Measurements from ENCODE around the gene RNF20.

The RNF20 gene

DNA sequence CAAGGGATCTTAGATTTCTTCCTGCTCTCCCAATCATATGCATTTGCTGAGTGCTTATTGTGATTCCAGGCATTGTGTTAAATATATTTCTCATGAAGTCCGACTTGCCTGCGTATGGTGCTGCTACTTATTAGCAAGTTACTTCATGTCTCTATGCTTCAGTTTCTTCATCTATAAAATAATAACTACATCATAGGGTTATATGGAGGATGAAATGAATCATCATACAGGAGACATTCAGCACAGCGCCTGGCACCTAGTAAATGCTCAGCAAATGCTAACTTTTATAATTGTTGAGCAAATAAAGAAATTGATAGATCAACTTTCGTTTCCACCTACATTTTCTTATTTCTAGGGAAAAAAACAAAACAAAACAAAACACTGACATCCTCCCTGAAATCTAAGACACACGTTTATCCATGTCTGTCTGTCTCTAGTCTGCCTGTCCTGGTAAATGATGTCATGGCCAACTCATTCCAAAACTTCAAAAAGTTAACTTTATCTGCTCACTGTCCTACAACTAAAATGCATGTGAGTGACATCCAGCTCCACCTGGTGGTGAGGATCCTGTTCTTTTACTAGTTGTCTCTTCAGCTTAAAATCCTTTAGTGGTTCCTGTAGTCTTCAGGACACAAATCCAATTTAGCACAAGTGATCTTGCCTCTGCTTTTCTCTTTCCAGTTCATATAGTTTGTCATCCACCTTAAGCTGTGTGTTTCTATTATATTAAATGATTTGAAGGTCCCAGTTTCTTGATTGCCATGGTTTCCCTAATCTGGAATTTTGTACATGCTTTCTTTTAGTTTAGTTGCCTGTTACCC is 33.5 kb downstream of the RNF20 start:
- H3K4me1 ChIP-seq (ENCODE audit: control insufficient read depth in 2 of 2, insufficient read depth in 2 of 2, low read length in 2 of 2) = no peaks in the 10 kb centered on the region
- H3K9me3 ChIP-seq (ENCODE audit: control insufficient read depth in 2 of 2, low read length in 2 of 2) = no peaks in the 10 kb centered on the region
- H3K27me3 ChIP-seq (ENCODE audit: control insufficient read depth in 2 of 2, insufficient read depth in 2 of 2, low read length in 2 of 2) = no peaks in the 10 kb centered on the region
- H3K36me3 ChIP-seq (ENCODE audit: control insufficient read depth in 2 of 2, insufficient read depth in 2 of 2, low read length in 2 of 2) = peaks cover 11 to 28% of the 10 kb centered on the region in 2 donors
- H3K27ac ChIP-seq (ENCODE audit: low read depth in 2 of 2, low read length in 2 of 2) = no peak overlapping the region
- no peak overlapping the region for H3K4me3 ChIP-seq (ENCODE audit: low read length in 2 of 2)
- H3K9ac ChIP-seq (ENCODE audit: low read depth in 1 of 2, low read length in 2 of 2) = no peak overlapping the region

DNA sequence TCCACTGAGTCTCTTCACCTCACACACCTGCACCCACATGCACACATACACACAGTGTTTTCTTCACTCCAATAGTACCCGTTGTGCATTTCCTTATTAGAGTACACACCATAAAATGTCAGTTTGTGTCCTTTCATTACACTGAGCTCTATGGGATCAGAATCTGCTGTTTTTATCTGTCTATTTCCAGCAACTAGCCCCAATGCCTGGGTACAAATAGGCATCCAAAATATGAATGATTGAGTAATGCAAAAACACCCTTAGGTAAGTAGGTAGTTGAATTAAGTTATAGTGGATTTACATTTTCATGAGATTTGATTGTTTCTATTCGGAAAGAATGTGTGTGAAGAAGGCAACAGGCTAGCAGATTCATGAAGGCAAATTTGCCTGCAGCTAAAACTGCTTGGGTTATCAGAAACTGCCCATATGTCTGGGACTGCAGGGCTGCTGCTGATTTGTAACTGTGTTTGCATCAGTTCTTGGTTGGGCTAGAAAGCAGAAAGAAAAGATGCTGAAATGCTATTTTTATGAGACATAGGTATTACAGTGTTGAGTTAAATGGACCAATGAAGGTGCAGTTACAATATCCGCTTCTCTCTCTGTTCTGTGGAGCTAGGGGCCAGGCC is 34.2 kb downstream of the RNF20 start:
- Histone ChIP-seq H3K9ac (ENCODE audit: low read depth in 1 of 2, low read length in 2 of 2) (no peak overlapping the region), H3K27me3 (ENCODE audit: control insufficient read depth in 2 of 2, insufficient read depth in 2 of 2, low read length in 2 of 2) (no peaks in the 10 kb centered on the region), H3K4me3 (ENCODE audit: low read length in 2 of 2) (no peak overlapping the region), H3K36me3 (ENCODE audit: control insufficient read depth in 2 of 2, insufficient read depth in 2 of 2, low read length in 2 of 2) (peaks cover 4 to 21% of the 10 kb centered on the region in 2 donors), H3K4me1 (ENCODE audit: control insufficient read depth in 2 of 2, insufficient read depth in 2 of 2, low read length in 2 of 2) (no peaks in the 10 kb centered on the region), H3K9me3 (ENCODE audit: control insufficient read depth in 2 of 2, low read length in 2 of 2) (no peaks in the 10 kb centered on the region), H3K27ac (ENCODE audit: low read depth in 2 of 2, low read length in 2 of 2) (no peak overlapping the region)

DNA sequence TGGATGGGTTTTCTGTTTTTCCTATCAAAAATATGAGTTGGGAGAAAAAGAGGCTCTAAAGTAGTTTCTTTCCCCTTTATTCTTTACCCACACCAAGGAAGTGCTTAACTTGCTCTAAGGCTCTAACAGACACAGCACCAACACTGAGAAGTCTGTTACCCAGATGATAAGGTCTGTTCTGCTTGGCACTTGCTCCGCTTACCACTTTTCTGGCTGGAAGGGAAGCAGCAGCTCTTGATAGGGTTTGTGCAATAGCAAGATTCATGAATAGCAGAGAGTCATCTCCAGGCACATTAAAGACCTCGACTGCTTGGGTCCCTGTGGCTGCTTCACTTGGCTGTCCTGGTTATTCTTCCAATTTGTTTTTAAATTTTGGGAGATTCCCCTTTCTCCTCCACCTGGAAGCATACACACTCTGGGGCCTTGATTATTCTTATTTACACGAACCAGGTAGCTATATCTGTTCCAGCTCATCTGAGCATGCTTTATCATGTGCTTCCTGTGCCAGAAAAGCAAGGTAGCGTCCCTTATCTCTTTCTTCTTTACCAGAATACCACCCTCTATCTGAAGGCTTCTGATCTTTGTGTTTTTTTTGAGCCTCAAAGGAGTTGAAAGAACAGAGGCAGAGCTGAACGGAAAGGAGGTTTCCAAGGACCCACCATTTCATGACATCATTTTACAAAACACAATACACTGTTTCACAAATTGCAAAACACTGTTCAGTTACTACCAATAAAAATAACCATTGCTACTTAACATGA is 36.3 kb downstream of the RNF20 start:
- H3K27me3 ChIP-seq (ENCODE audit: control insufficient read depth in 2 of 2, insufficient read depth in 2 of 2, low read length in 2 of 2) = no peaks in the 10 kb centered on the region
- peaks cover 4 to 13% of the 10 kb centered on the region in 2 donors for H3K36me3 ChIP-seq (ENCODE audit: control insufficient read depth in 2 of 2, insufficient read depth in 2 of 2, low read length in 2 of 2)

DNA sequence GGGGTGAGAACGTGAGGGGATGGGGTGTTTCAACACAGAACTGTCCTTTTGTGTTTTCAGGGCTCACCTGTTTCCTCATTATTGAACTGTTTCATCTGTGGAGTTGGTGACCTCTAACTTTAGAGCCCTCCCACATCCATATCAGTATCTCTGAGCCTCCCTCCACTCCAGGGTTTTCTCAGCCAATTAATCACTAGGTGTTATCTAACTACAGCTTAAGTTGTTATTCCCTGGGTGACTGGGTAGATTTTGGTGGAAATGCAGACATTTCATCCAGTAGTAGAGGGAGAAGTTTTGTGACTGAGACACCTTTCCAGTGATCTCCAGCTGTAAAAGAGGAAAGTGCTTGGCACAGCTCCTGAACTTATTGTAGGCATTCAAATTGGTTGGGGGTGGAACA is 37.5 kb downstream of the RNF20 start:
- Histone ChIP-seq H3K4me1 (ENCODE audit: control insufficient read depth in 2 of 2, insufficient read depth in 2 of 2, low read length in 2 of 2) (no peaks in the 10 kb centered on the region), H3K9me3 (ENCODE audit: control insufficient read depth in 2 of 2, low read length in 2 of 2) (no peaks in the 10 kb centered on the region), H3K27me3 (ENCODE audit: control insufficient read depth in 2 of 2, insufficient read depth in 2 of 2, low read length in 2 of 2) (no peaks in the 10 kb centered on the region), H3K36me3 (ENCODE audit: control insufficient read depth in 2 of 2, insufficient read depth in 2 of 2, low read length in 2 of 2) (peaks cover 0 to 7% of the 10 kb centered on the region in 2 donors), H3K4me3 (ENCODE audit: low read length in 2 of 2) (no peak overlapping the region), H3K9ac (ENCODE audit: low read depth in 1 of 2, low read length in 2 of 2) (no peak overlapping the region), H3K27ac (ENCODE audit: low read depth in 2 of 2, low read length in 2 of 2) (no peak overlapping the region)

More for the DNA sequence above, 36.3 kb downstream of the RNF20 start:
- H3K4me1 ChIP-seq (ENCODE audit: control insufficient read depth in 2 of 2, insufficient read depth in 2 of 2, low read length in 2 of 2) = no peaks in the 10 kb centered on the region
- no peak overlapping the region for H3K9ac ChIP-seq (ENCODE audit: low read depth in 1 of 2, low read length in 2 of 2)
- no peak overlapping the region for H3K4me3 ChIP-seq (ENCODE audit: low read length in 2 of 2)
- H3K27ac ChIP-seq (ENCODE audit: low read depth in 2 of 2, low read length in 2 of 2) = no peak overlapping the region
- H3K9me3 ChIP-seq (ENCODE audit: control insufficient read depth in 2 of 2, low read length in 2 of 2) = no peaks in the 10 kb centered on the region

DNA sequence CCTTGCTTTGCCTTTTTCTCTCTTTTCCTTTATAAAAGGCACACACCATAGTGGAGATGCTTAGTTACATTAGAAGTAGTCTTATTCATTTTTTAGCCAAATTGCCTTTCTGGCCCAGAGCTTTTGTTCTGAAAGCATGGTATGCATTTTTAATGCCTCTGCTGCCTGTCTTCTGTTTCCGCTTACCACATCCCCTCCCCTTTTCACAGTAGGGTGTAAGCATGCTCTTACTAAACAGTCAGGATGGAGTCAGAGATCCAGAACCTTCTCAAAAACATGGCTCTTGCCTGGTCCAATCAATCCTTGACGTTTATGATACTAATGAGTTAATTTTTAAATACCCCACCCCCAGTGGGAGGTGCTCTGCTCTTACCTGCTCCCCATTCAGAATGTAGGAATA is 38.7 kb downstream of the RNF20 start:
- H3K36me3 ChIP-seq (ENCODE audit: control insufficient read depth in 2 of 2, insufficient read depth in 2 of 2, low read length in 2 of 2) = peaks cover 0 to 5% of the 10 kb centered on the region in 2 donors
- H3K27ac ChIP-seq (ENCODE audit: low read depth in 2 of 2, low read length in 2 of 2) = no peak overlapping the region
- no peaks in the 10 kb centered on the region for H3K4me1 ChIP-seq (ENCODE audit: control insufficient read depth in 2 of 2, insufficient read depth in 2 of 2, low read length in 2 of 2)
- H3K4me3 ChIP-seq (ENCODE audit: low read length in 2 of 2) = no peak overlapping the region
- H3K9ac ChIP-seq (ENCODE audit: low read depth in 1 of 2, low read length in 2 of 2) = no peak overlapping the region
- no peaks in the 10 kb centered on the region for H3K27me3 ChIP-seq (ENCODE audit: control insufficient read depth in 2 of 2, insufficient read depth in 2 of 2, low read length in 2 of 2)
- no peaks in the 10 kb centered on the region for H3K9me3 ChIP-seq (ENCODE audit: control insufficient read depth in 2 of 2, low read length in 2 of 2)

DNA sequence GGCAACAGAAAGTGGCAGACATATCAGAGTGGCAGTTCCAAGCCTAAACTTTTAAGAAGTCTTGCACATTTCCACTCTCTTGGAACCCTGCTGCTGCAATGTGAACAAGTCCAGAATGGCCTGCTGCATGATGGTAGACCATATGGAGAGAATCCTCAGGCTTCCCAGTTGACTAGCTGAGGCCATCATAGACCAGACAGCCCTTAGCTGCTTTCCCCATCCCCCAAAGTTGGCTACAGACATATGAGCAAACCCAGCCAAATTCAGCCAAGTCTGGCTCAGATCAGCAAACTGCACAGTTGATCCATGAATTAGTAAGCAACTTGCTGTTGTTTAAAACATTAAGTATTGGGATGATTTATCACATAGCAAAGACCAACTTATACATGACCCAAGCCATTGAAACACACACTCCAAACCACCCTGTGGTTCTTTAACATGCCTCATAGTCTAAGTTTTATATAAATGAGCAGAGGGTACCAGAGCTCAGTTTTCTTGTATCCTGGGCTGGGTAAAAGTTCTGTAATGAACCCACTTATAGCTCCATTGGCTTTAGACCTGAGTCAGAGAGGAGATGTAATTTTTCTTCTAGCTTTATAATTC is 41.2 kb downstream of the RNF20 start:
- no peak overlapping the region for H3K9ac ChIP-seq (ENCODE audit: low read depth in 1 of 2, low read length in 2 of 2)
- H3K36me3 ChIP-seq (ENCODE audit: control insufficient read depth in 2 of 2, insufficient read depth in 2 of 2, low read length in 2 of 2) = no peaks in the 10 kb centered on the region
- no peaks in the 10 kb centered on the region for H3K27me3 ChIP-seq (ENCODE audit: control insufficient read depth in 2 of 2, insufficient read depth in 2 of 2, low read length in 2 of 2)
- H3K27ac ChIP-seq (ENCODE audit: low read depth in 2 of 2, low read length in 2 of 2) = no peak overlapping the region
- H3K4me1 ChIP-seq (ENCODE audit: control insufficient read depth in 2 of 2, insufficient read depth in 2 of 2, low read length in 2 of 2) = no peaks in the 10 kb centered on the region
- H3K4me3 ChIP-seq (ENCODE audit: low read length in 2 of 2) = no peak overlapping the region
- no peaks in the 10 kb centered on the region for H3K9me3 ChIP-seq (ENCODE audit: control insufficient read depth in 2 of 2, low read length in 2 of 2)

DNA sequence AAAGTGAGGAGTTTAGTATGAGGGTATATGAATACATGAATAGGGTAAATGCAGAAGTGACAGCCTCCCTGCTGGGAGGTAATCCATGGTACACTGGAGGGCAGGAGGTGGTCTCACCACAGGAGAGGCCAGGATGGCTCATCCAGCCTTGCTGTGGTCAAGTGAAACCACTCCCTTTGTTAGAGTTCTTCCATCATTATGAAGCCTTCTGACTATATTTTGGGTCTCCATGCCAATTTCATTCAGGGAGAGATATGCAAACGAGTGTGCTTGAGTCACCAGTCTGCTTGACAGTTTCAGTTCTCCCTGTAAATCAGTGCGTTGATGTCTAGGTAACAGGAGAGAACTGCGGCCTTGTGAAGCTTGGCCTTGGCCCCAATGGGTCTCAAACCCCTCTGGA is 44.7 kb downstream of the RNF20 start:
- H3K36me3 ChIP-seq (ENCODE audit: control insufficient read depth in 2 of 2, insufficient read depth in 2 of 2, low read length in 2 of 2) = no peaks in the 10 kb centered on the region
- no peaks in the 10 kb centered on the region for H3K27me3 ChIP-seq (ENCODE audit: control insufficient read depth in 2 of 2, insufficient read depth in 2 of 2, low read length in 2 of 2)
- no peaks in the 10 kb centered on the region for H3K9me3 ChIP-seq (ENCODE audit: control insufficient read depth in 2 of 2, low read length in 2 of 2)
- no peak overlapping the region for H3K9ac ChIP-seq (ENCODE audit: low read depth in 1 of 2, low read length in 2 of 2)
- H3K4me1 ChIP-seq (ENCODE audit: control insufficient read depth in 2 of 2, insufficient read depth in 2 of 2, low read length in 2 of 2) = no peaks in the 10 kb centered on the region
- no peak overlapping the region for H3K4me3 ChIP-seq (ENCODE audit: low read length in 2 of 2)
- H3K27ac ChIP-seq (ENCODE audit: low read depth in 2 of 2, low read length in 2 of 2) = no peak overlapping the region

DNA sequence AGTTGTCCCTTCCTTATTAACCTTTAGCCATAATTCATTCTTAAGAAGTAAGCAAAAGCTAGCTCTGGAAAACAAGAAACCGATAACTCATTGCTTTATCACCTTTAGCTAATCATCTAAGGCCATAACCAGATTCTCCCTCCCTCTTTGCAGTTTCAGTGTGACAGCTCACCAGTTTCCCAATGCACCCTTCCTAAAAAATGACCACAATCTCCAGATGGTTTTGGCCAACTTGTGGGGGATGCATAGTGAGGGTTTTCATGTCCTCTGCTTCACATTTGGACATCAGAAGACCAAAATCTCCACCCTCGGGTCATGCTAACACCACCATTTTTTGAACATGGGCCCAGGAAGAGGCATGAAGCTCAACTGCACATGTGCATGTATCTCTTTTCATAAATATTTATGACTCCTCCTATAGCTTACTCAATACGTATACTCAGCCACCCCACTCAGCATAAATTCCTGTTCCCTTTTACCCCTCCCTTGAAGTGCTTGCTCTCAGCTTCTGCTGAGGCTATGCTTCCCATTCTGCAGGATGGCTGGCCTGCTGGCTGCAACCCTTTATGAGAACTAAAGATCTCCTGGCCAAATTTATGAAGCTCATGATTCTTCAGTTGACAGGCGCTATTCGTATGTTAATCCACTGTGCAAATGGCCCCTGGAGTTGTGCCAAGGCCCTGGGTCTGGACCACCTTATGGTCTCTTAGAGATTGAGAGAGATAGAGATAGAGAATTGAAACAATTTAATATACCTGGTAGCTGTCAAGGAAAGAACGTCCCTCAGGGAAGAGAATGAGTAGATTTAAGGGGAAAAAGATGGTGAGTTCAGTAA is 46.3 kb downstream of the RNF20 start:
- no peak overlapping the region for H3K27ac ChIP-seq (ENCODE audit: low read depth in 2 of 2, low read length in 2 of 2)
- no peak overlapping the region for H3K4me3 ChIP-seq (ENCODE audit: low read length in 2 of 2)
- no peaks in the 10 kb centered on the region for H3K4me1 ChIP-seq (ENCODE audit: control insufficient read depth in 2 of 2, insufficient read depth in 2 of 2, low read length in 2 of 2)
- H3K27me3 ChIP-seq (ENCODE audit: control insufficient read depth in 2 of 2, insufficient read depth in 2 of 2, low read length in 2 of 2) = no peaks in the 10 kb centered on the region
- no peak overlapping the region for H3K9ac ChIP-seq (ENCODE audit: low read depth in 1 of 2, low read length in 2 of 2)
- H3K36me3 ChIP-seq (ENCODE audit: control insufficient read depth in 2 of 2, insufficient read depth in 2 of 2, low read length in 2 of 2) = no peaks in the 10 kb centered on the region
- no peaks in the 10 kb centered on the region for H3K9me3 ChIP-seq (ENCODE audit: control insufficient read depth in 2 of 2, low read length in 2 of 2)

DNA sequence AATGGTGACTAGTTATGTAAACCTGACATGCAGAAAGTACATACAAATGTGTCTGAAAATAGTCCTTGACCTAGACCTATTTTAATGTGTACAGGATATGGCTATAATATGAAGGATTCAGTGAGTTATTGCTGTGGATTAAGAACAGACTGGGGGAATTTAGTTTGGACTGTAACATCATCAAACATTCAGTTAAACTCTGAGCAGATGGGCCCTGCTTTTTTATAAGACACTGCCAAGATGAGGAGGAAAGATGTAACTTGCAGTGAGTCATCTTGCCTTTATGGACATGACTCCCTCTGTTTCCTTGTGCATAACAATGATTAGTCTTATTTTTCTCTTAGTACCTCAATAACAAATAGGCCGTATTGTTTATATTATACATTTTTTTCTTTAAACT is 48.9 kb downstream of the RNF20 start:
- H3K27ac ChIP-seq (ENCODE audit: low read depth in 2 of 2, low read length in 2 of 2) = no peak overlapping the region
- no peaks in the 10 kb centered on the region for H3K27me3 ChIP-seq (ENCODE audit: control insufficient read depth in 2 of 2, insufficient read depth in 2 of 2, low read length in 2 of 2)
- H3K4me3 ChIP-seq (ENCODE audit: low read length in 2 of 2) = no peak overlapping the region
- H3K9ac ChIP-seq (ENCODE audit: low read depth in 1 of 2, low read length in 2 of 2) = no peak overlapping the region
- H3K36me3 ChIP-seq (ENCODE audit: control insufficient read depth in 2 of 2, insufficient read depth in 2 of 2, low read length in 2 of 2) = no peaks in the 10 kb centered on the region
- no peaks in the 10 kb centered on the region for H3K4me1 ChIP-seq (ENCODE audit: control insufficient read depth in 2 of 2, insufficient read depth in 2 of 2, low read length in 2 of 2)
- H3K9me3 ChIP-seq (ENCODE audit: control insufficient read depth in 2 of 2, low read length in 2 of 2) = no peaks in the 10 kb centered on the region
